HEK293 (cell line): Measurements from ENCODE around the gene COPS9.

Experiments used
- CTCF ChIP-seq: fragments of 450-650 bp; formaldehyde crosslinking; IDR thresholded peaks from 2 replicates; pipeline ENCODE4 v1.5.1; 2016; ENCODE audit warnings: missing biosample characterization, missing genetic modification characterization
- REST ChIP-seq: fragments of 450-650 bp; formaldehyde crosslinking; IDR thresholded peaks from 2 replicates; pipeline ENCODE4 v1.5.1; 2016; ENCODE audit warnings: missing biosample characterization, missing genetic modification characterization
- ZNF274 ChIP-seq, 2 experiments: fragments of 200-500 bp in 1 of 2; fragments of 450-650 bp in 1 of 2; sonication (Bioruptor generic) in 1 of 2; formaldehyde crosslinking in 1 of 2; IDR thresholded peaks; 2 replicates each; pipeline versions ENCODE4 v1.5.1 to v1.6.1; 2014 to 2016; ENCODE audit warnings: borderline replicate concordance in 1 of 2, inconsistent platforms in 1 of 2, low read length in 1 of 2, missing biosample characterization in 1 of 2, missing genetic modification characterization in 1 of 2

GRCh38 chr2:240143801-240144648 is 7.9 kb upstream of the COPS9 start:
- TF ChIP-seq ZNF274 (IDR thresholded peaks at IDR 0.05; ENCODE audit: low read length) (no peak), ZNF274 (tag by site-specific recombination; IDR thresholded peaks at IDR 0.05; ENCODE audit: borderline replicate concordance) (no peak), REST (no peak), CTCF (tag by site-specific recombination) (peak; percentile 89; the same call in 1 of the 2 replicates)
